Spinal cord (tissue), 10 donors: ENCODE data around the gene ZYG11A. TPM values are rescaled to one million over a fixed set of nuclear protein-coding genes. Genes with fewer than 3 reads are reported as not detected.
"Not testable (repeated sequence)": the region's sequence is repeated elsewhere in the genome, so short reads cannot be mapped to it uniquely, and the experiment has no call there.

Experiments
- DNase-seq, 6 donors: peaks; one replicate each; pipeline versions ENCODE4 v3.0.0 to v3.0.0-alpha.2; 2013 to 2015; ENCODE audit warnings: low spot score in 6 of 6, low read depth in 4 of 6
- H3K27ac ChIP-seq: one replicate; pipeline ENCODE4 v1.5.1; 2013; ENCODE audit warnings: low read depth, low read length, control low read depth
- H3K27me3 ChIP-seq: one replicate; pipeline ENCODE4 v1.6.1; 2013; ENCODE audit warnings: low read length; ENCODE audit not compliant: control insufficient read depth, insufficient read depth
- H3K36me3 ChIP-seq: one replicate; pipeline ENCODE4 v1.6.1; 2013; ENCODE audit warnings: low read length; ENCODE audit not compliant: control insufficient read depth, insufficient read depth
- H3K4me1 ChIP-seq: one replicate; pipeline ENCODE4 v1.6.1; 2013; ENCODE audit warnings: low read length; ENCODE audit not compliant: control insufficient read depth, insufficient read depth
- H3K4me3 ChIP-seq: one replicate; pipeline ENCODE4 v1.5.1; 2013; ENCODE audit warnings: low read depth, low read length, control low read depth
- H3K9me3 ChIP-seq: one replicate; pipeline ENCODE4 v1.6.1; 2013; ENCODE audit warnings: low read length; ENCODE audit not compliant: control insufficient read depth, insufficient read depth
- WGBS: methylation state at CpG from one replicate; pipeline ENCODE4 v1.1.5; 2013; ENCODE audit warnings: missing lambda C conversion rate; ENCODE audit not compliant: insufficient coverage; 5-methylcytosine and 5-hydroxymethylcytosine counted together
- long read RNA-seq, 4 donors: transcript quantifications; one replicate each; lab custom pipeline, GENCODE V29; 2026
- polyA plus RNA-seq, 2 donors: library from polyadenylated mRNA; unstranded; fragments of 120-200 nt; gene quantifications; one replicate each; pipeline ENCODE4 v1.2.1, GENCODE V29; 2013; ENCODE audit not compliant: insufficient read length in 2 of 2
- total RNA-seq, 2 donors: library from RNA; depleted of rRNA in 1 of 2; stranded (reverse); fragments of 120-200 nt in 1 of 2; fragments of >200 nt in 1 of 2; gene quantifications; one replicate each; pipeline versions ENCODE4 v1.2.3 to v1.2.4, GENCODE V29; 2013 to 2014
- donor health status: healthy.

ZYG11A gene
- under 1 TPM; 0.50 to 0.59 TPM for total RNA-seq
- polyA plus RNA-seq: under 1 TPM; 0.06 to 0.27 TPM
- long read RNA-seq, donor 1: 0 reads
- long read RNA-seq, donor 2: 0 reads
- long read RNA-seq, donor 3: 0 reads
- long read RNA-seq, donor 4: 0 reads

DNA sequence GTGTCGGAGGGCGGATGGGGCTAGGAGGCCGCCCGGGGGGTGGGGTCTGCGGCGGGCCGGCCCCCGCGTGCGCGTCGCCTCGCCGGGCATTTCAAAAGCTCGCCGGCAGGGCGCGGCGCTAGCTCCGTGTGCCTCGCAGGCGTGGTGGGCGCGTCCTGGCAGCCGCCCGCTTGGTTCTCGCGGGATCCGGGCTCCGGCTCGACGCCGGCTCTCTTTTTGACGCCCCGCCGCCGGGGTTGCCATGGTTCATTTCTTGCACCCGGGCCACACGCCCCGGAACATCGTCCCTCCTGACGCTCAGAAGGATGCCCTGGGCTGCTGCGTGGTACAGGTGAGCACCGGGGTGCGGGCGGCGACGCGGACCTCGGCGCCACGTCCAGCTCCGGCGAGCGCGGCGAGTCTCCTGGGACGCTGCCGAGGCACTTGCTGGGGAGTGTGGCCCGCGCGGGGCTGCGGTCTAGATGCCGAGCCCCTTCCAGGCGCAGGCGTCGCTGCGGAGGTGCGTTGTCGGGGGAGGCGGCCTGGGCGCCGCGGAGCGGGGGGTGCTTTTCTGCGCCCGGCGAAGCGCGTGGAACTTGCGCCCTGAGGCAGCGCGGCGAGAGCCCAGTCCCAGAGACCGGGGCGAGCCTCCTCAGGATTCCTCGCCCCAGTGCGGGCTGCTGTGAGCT is at the start of gene ZYG11A:
ZYG11A (plus strand) TSS at position 118 of the 668 bp plus-strand sequence; CDS start at position 242, 124 bp downstream.
- H3K9me3 ChIP-seq: no peaks in the 10 kb centered on the region
- H3K4me3 ChIP-seq: peak within 1 kb of the TSS; percentile 17
- H3K27ac ChIP-seq: no peak within 1 kb of the TSS
- under 1% methylated on average over 88 of the region's 88 CpGs for WGBS
- H3K4me1 ChIP-seq: peaks cover 10% of the 10 kb centered on the region
- peaks cover 36% of the 10 kb centered on the region for H3K27me3 ChIP-seq
- DNase-seq: peak in 4 of 6 donors; percentile 13 to 72 (median 46)
- H3K36me3 ChIP-seq: no peaks in the 10 kb centered on the region

DNA sequence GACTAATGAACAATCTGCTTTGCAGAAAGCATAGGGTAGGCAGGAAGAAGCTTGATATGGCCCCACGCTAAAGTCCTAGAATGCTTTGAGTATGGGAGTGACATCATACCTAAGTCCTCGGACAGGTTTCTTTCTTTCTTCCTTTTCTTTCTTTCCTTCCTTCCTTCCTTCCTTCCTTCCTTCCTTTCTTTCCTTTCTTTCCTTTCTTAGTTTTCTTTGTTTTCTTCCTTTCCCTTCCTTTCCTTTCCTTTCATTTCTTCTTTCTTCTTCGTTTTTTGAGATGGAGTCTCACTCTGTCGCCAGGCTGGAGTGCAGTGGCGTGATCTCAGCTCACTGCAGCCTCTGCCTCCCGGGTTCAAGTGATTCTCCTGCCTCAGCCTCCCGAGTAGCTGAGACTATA is 48.8 kb upstream of the ZYG11A start:
- H3K4me3 ChIP-seq, DNase-seq, H3K27me3 ChIP-seq, H3K27ac ChIP-seq, H3K4me1 ChIP-seq, H3K9me3 ChIP-seq: not testable (repeated sequence)
- peaks cover 18% of the 10 kb centered on the region for H3K36me3 ChIP-seq
- WGBS: 100% methylated on average over 1 of the region's 7 CpGs

GRCh38 chr1:52795464-52795863 is 47.1 kb upstream of the ZYG11A start:
- H3K27me3 ChIP-seq: no peaks in the 10 kb centered on the region
- H3K9me3 ChIP-seq: no peaks in the 10 kb centered on the region
- WGBS: no CpG with 5 or more reads among the region's 3 CpGs
- no peak overlapping the region for H3K4me3 ChIP-seq
- no peaks in the 10 kb centered on the region for H3K4me1 ChIP-seq
- no peak for DNase-seq
- peaks cover 21% of the 10 kb centered on the region for H3K36me3 ChIP-seq
- H3K27ac ChIP-seq: no peak overlapping the region

DNA sequence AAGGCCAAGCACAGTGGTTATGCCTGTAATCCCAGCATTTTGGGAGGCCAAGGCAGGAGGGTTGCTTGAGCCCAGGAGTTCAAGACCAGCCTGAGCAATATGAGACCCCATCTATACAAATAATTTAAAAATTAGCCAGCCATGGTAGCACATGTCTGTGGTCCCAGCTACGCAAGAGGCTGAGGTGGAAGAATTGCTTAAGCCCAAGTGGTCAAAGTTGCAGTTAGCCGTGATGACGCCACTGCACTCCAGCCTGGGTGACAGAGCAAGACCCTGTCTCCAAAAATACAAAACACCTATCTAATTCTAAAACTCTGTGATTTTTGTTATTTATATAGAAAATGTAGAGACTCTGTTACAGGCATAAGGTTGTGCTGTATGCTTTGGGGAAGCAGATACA is 44.2 kb upstream of the ZYG11A start:
- Histone ChIP-seq H3K27me3 (no peaks in the 10 kb centered on the region), H3K4me3 (no peak overlapping the region), H3K4me1 (no peaks in the 10 kb centered on the region), H3K27ac (no peak overlapping the region), H3K9me3 (no peaks in the 10 kb centered on the region), H3K36me3 (peaks cover 24% of the 10 kb centered on the region)
- 100% methylated on average over 1 of the region's 3 CpGs for WGBS
- no peak for DNase-seq

DNA sequence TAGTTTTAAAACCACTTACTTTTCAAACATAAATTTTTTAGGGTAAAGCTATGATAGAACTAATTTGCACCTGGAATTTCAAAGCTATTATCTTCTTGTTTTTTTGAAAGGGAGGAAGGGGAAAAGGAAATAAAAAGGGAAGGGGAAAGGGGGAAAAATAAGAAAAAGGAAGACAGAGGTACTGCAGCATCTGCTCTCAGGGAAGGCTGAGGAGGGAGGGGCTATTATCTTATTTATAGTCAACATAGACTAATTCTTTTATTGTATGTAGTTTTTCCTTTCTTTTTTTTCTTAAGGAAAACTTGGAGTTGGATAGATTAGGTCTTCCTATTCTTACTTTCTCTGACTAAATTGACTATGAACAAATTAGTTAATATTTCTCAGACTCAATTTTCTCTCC is 41.5 kb upstream of the ZYG11A start:
- H3K4me1 ChIP-seq: no peaks in the 10 kb centered on the region
- H3K27me3 ChIP-seq: no peaks in the 10 kb centered on the region
- no peaks in the 10 kb centered on the region for H3K9me3 ChIP-seq
- DNase-seq: no peak
- peaks cover 38% of the 10 kb centered on the region for H3K36me3 ChIP-seq
- no peak overlapping the region for H3K27ac ChIP-seq
- no peak overlapping the region for H3K4me3 ChIP-seq

- H3K9me3 ChIP-seq, DNase-seq, H3K4me3 ChIP-seq, H3K27me3 ChIP-seq, H3K27ac ChIP-seq, H3K4me1 ChIP-seq: not testable (repeated sequence)
- WGBS: 60% methylated on average over 1 of the region's 3 CpGs
- H3K36me3 ChIP-seq: peaks cover 35% of the 10 kb centered on the region
Observed at GRCh38 chr1:52804083-52804482, 38.5 kb upstream of the ZYG11A start.

- Histone ChIP-seq H3K4me1 (no peaks in the 10 kb centered on the region), H3K4me3 (no peak overlapping the region), H3K36me3 (peaks cover 51% of the 10 kb centered on the region), H3K27ac (no peak overlapping the region), H3K27me3 (no peaks in the 10 kb centered on the region), H3K9me3 (no peaks in the 10 kb centered on the region)
- no peak for DNase-seq
- 90% methylated on average over 2 of the region's 2 CpGs for WGBS
Observed at GRCh38 chr1:52814465-52814864, 28.1 kb upstream of the ZYG11A start.

GRCh38 chr1:52820830-52821229 is 21.7 kb upstream of the ZYG11A start:
- WGBS: no CpG with 5 or more reads among the region's 5 CpGs
- H3K36me3 ChIP-seq: peaks cover 34% of the 10 kb centered on the region
- not testable (repeated sequence) for H3K27ac ChIP-seq, H3K4me3 ChIP-seq, H3K4me1 ChIP-seq, H3K9me3 ChIP-seq, H3K27me3 ChIP-seq, DNase-seq

GRCh38 chr1:52825868-52826267 is 16.7 kb upstream of the ZYG11A start:
- no peaks in the 10 kb centered on the region for H3K9me3 ChIP-seq
- no peak overlapping the region for H3K4me3 ChIP-seq
- no peaks in the 10 kb centered on the region for H3K27me3 ChIP-seq
- WGBS: no CpG with 5 or more reads among the region's 1 CpG
- no peak overlapping the region for H3K27ac ChIP-seq
- DNase-seq: peak in 1 of 6 donors; percentile 21
- H3K36me3 ChIP-seq: peaks cover under 1% of the 10 kb centered on the region
- H3K4me1 ChIP-seq: no peaks in the 10 kb centered on the region

- Histone ChIP-seq H3K36me3 (no peaks in the 10 kb centered on the region), H3K4me3 (no peak overlapping the region), H3K27ac (no peak overlapping the region), H3K4me1 (no peaks in the 10 kb centered on the region), H3K27me3 (no peaks in the 10 kb centered on the region), H3K9me3 (no peaks in the 10 kb centered on the region)
- DNase-seq: no peak
- 98% methylated on average over 3 of the region's 3 CpGs for WGBS
Observed at GRCh38 chr1:52834798-52835197, 7.8 kb upstream of the ZYG11A start.
